ENCODE measurements around the gene TNIP1.

DNA sequence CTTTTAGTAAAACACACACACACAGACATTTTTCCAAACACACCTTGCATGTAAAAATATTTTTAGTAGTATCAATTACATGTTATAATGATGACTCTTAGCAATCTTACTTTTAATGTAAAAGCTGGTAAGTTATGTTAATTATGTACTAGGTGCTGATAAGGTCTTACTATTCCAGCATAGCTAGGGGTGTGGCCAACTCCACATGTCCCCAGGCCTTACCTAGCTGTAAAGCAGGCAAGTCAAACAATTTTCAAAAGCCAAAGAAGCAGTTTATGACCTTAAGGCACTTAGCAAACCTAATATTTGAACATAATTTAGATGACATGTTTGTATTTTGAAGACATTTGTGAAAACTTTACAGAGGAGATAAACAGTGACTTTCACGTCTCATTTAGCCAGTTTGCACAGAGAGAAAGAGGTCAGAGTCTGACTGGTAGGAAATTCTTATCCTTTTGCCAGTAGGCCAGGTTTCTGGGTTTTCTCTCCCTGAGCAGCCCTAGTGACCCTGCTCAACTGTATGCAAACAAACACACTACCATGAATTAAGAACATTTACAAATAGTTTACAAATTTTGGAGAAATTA is 86.9 kb downstream of the TNIP1 start:
- no peak for TF ChIP-seq POLR2A (IDR thresholded peaks at IDR 0.05)
- TF ChIP-seq, protein P1, sequence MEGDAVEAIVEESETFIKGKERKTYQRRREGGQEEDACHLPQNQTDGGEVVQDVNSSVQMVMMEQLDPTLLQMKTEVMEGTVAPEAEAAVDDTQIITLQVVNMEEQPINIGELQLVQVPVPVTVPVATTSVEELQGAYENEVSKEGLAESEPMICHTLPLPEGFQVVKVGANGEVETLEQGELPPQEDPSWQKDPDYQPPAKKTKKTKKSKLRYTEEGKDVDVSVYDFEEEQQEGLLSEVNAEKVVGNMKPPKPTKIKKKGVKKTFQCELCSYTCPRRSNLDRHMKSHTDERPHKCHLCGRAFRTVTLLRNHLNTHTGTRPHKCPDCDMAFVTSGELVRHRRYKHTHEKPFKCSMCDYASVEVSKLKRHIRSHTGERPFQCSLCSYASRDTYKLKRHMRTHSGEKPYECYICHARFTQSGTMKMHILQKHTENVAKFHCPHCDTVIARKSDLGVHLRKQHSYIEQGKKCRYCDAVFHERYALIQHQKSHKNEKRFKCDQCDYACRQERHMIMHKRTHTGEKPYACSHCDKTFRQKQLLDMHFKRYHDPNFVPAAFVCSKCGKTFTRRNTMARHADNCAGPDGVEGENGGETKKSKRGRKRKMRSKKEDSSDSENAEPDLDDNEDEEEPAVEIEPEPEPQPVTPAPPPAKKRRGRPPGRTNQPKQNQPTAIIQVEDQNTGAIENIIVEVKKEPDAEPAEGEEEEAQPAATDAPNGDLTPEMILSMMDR (IDR thresholded peaks at IDR 0.05) = no peak
- TF ChIP-seq POLR2AphosphoS5 (IDR thresholded peaks at IDR 0.05) = no peak
- TF ChIP-seq EP300 (IDR thresholded peaks at IDR 0.05) = no peak

All from stomach (tissue), 4 donors.